Bone marrow (tissue), 2 donors: Measurements from ENCODE around the gene VCAM1.

ENCODE experiments used
- DNase-seq, 2 donors: peaks; one replicate each; lab custom pipeline; 2025; lab: John Stamatoyannopoulos, UW

The VCAM1 gene

DNA sequence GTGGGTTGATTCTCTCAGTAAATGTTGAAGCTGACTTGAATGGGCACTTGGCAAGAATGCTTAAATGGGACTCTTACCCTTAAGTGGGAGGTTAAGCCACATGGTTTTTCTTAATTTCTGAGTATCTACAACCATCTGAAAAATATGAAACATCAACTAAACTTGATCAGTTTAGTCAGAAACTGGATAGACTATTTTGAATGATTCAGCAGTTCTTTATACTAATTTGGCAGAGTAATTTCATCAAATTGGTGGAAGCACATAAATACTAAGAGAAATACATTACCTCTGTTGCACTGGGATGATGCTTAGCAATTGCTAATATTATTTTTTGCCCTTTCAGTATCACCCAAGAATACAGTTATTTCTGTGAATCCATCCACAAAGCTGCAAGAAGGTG is 4.7 kb downstream of the VCAM1 start:
- no peak for DNase-seq

DNA sequence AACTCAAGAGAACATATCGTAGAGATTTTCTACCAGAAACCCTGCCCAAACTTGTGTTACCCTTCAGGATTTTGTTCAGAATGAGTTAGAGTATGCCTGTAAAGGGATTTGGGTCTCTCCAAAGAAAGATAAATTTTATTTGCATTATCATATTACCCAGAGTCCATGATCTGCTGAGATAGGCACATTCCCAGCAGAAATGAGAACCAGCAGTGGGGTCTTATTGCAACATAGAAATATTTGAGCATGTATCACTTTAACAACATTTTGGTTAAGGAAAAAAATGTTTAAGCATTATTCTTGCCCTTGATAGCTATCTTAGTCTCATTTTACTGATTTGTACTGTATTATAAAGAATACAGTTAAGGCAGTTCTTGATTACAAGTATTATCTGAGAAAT is 10.6 kb downstream of the VCAM1 start:
- no peak for DNase-seq

DNA sequence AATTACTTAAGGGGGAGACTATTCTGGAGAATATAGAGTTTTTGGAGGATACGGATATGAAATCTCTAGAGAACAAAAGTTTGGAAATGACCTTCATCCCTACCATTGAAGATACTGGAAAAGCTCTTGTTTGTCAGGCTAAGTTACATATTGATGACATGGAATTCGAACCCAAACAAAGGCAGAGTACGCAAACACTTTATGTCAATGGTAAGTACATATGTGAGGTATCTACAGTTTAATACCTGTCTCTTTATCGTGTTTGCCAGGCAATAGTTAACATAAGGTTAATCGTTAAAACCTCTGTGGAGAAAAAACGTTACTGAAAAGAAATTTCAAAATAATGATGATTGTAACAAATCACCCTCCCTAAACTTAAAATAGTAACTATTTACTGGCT is 11.8 kb downstream of the VCAM1 start:
- no peak for DNase-seq

DNA sequence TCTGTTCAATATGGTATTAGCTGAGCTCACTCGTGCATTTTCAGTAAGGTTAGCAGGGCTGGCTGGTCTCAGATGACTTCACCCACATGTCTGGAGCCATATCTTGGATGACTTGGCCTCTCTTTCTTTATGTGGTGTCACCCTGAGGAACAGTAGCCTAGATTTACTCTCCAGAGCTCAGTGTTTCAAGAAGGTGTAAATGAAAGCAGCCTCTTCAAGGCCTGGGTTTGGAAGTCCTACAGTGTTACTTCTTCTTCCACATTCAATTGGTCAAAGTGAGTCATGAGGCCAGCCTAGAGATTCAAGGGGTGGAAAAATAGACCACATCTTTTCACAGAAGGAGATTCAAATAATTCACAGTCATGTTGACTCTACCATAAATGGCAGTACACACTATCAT is 12.2 kb downstream of the VCAM1 start:
- DNase-seq, result no peak

DNA sequence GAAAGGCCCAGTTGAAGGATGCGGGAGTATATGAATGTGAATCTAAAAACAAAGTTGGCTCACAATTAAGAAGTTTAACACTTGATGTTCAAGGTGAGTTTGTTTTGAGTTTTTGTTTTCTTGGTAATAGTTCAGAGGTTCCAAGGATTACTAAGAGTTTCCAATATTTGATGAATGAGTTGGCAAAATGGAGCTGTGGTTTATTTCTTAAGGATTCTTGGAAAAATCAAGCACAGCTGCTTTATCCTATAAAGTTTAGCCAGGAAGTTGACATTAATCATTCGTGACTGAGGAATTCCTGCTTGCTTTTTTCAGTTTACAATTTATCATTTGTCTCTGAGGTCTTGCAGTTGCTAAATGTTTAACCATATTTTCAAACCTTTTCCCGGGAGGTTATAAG is 15.1 kb downstream of the VCAM1 start:
- no peak for DNase-seq

DNA sequence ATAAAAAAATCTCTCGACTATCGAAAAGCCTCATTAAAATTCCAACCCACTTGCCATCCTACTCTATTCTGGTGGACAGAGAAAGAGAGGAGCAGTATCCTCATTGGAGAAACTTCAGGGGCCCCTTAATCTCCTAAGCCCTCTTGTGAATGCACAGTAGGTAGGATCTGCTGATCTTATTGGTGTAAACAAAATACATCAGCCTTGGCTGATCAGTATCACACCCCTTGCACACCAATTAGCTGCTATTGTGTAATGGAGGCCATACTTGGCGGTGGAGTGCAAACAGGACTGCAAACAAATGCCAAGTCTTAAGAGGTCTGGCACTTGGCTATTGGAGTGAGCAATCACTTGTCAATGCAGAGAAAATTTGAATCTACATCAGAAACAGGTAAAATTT is 15.7 kb downstream of the VCAM1 start:
- DNase-seq, result no peak

DNA sequence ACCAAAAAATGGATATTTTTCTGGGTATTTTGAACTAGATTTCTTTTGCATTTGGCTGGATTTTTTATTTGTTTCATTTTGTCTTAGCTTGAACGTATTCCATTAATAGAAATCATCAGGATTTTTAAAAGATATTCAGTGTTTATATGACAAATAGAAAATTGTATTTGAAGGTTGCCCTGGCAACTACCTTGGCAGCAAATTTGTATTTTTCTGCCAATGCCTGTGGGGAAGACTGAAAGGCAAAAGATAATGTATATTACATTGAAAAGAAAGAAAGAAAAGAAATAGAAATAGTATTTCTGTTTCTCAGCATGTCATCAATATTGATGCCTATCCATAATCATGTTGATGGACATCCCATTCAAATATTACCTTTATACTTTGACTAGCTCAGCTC is 16.8 kb downstream of the VCAM1 start:
- no peak for DNase-seq

DNA sequence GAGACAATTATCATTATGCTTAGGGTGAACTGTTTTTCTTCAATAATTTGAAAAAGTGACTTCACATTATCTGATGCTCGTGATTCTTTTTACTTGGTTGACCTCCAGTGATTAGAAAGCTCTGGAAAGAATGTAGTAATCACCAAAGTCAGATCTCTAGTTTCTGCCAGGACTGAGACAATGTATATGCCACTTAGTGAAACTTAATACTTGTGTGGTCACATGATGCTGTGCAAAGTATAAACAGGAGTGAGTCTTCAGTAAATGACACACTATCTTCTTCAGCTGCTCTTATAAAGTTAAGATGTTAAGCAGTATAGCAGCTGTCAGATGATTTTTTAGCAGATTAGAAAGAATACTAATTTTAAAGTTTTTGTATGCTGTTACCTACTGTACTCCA is 17.2 kb downstream of the VCAM1 start:
- no peak for DNase-seq

DNA sequence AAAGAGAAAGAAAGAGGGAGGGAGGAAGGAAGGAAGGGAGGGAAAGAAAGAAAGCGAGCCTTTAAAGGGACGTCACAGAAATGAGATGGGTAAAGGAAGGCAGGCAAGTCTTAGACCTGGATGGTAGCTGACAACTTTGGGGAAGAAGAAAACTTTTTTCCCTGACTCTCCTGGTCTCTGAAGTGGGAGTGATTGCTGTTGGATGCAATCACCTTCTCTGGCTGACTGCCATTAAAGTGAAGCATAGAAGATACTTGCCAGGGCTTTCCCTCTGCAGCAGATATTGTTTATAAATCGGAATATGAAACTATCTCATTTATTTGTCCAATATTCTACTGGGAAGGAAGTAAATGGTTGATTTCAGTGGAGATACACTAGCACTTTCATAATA is 27.0 kb downstream of the VCAM1 start:
- no peak for DNase-seq

DNA sequence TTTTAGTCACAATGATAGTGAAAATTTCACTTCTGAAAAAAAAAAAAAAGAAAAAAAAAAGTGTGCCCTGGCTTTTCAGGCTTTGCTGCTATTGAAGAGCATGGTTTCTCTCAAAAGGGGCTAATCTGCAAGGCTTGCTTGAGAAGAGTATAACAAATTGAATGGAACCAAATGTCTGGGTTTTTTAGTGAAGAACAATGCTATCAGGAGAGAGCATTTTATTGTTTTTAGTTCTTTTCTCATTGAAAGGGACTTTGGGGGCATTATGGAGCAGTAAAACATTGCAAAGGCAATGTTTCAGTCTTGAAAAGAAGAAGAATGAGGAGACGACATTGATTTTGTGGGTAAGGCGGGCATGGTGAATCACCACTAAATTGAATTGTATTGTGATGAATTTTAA is 28.2 kb downstream of the VCAM1 start:
- DNase-seq, result no peak

DNA sequence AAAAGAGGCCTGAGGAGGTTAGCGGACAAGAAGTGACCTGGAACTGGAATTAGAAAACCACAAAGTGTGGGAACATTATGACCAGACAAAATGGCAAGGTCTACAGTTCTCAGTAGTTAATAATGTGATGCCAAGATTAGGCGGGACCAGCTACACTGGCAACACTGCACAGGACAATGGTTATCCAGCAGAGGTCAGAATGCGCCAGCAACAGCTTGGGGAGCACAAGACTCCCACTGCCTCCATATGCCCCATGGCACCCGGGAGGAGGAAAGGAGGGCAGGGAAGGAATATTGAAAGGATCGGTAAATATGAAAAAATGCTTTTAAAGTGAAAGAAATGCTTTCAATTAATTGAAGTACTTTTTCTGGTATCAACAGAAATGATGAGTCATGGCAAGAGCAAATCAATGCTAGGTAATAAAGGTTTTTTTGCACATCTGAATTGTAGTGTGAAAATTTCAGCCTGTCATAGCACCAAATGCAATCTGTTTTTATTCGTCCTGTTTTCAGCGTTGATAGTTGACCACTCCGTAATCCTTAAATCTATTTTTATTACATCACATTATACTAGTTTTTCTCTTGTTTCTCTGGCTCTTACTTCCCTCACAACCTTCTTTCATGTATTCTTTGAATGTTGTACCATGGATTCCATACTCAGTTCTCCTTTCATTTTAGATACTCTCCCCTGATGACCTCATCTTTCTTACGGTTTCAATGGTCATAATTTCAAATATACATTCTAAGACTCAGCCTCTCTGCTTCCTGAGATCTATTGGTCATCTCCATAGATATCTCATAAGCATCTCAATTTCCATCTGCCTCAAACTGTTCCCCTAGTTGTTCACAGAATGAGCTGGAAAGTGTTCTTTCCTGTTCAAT is 30.7 kb downstream of the VCAM1 start:
- no peak for DNase-seq

DNA sequence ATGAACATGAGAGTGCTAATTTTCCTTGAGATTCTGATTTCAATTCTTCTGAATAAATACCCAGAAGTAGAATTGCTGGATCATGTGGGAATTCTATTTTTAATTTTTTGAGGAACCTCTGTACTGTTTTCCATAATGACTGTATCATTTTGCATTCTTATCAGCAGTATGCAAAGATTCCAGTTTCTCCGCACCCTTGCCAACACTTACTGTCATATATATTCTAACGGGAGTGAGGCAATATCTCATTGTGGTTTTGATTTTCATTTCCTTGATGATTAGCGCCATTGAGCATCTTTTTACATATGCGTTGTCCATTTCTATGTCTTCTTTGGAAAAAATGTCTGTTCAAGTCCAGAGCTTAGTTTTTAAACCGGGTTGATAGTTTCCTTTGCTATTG is 33.2 kb downstream of the VCAM1 start:
- no peak for DNase-seq

DNA sequence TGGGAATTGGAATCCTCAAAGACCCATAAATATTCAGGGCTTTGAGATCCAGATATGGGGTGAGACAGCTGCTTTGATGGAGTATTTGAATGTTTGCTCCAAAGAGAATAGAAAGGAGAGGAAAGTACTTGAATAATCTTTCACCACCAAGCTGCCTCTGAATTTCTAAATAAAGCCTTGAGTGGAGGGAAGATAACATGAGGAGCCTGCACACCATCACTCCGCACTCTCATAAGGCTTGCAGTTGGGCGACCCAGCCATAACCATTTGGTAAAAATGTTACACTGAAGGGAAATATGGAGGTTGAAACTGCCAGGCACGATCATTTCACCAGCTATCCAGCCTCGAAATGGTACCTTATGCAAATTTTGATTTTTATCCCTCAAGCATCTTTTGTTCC is 38.4 kb downstream of the VCAM1 start:
- DNase-seq, result no peak

DNA sequence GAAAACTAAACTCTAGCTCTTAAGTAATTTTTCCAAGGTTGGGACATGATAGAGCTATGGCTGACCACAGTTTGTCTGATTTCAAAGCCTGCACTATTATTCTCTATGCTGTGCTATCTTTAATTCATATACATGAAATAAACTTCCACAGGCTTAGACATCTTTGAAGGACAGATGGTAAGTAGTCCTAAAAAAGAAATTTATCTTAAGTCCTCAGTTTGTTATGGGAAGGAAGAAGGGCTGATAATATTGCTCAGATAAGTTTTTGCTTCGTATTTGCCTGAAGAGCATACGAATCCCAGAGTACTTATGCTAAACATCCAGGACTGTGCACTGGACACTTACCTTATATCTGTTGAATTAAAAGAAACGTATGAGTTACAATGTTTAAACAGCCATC is 39.6 kb downstream of the VCAM1 start:
- no peak for DNase-seq

DNA sequence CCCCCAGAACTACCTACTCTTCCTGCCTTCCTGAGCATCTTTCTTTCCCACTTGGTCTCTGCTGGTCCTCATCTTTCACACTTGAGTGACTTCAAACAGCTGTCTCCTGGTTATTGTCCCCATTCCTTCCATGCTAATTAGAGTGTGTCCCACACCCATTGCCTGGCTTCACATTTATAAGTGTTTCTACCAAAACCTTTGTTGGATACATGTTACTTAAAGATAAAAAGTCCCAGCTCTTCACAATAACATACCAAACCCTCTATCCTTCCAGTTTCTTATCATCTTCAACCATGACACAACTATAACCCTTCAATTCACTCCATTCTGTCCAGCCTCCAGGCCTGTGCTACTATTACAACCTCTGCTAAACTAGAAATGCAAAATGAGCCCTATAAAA is 41.0 kb downstream of the VCAM1 start:
- no peak for DNase-seq

DNA sequence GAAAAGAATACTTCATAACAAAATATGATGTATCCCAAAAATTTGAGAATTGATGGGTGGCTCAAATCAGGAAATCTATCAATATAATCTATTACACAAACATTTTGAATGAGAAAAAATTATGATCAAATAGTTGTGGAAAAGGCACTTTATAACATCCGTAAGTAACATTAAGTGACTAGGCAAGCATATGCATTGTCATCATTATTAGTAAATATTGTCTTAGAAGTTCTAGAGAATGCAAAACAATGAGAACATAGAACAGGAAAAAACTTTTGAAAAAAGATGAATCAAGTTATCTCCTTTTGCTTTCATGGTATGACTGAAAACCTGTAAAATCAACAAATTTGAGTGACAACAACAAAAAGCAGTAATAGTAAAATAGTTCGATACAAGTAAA is 42.9 kb downstream of the VCAM1 start:
- DNase-seq, result no peak

DNA sequence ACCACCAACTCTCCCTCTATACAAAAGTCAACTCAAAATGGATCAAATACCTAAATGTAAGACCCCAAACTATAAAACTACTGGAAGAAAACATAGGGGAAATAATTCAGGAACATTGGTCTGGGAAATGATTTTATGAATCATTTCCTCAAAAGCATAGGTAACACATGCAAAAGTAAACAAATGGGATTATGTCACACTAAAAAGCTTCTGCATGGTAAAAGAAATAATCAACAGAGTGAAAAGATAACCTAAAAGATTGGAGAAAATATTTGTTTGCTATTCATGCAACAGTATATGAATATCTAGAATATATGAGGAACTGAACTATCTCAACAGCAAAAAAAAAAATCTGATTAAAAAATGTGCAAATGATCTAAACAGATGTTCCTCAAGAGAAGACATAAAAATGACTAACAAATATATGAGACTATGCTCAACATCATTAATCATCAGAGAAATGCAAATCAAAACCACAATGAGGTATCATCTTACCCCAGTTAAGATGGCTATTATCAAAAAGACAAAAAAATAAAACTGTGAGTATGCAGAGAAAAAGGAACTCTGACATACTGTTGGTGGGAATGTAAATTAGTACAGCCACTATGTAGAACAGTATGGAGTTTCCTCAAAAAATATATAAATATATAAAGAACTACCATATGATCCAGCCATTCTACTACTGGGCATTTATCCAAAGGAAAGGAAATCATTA is 47.8 kb downstream of the VCAM1 start:
- DNase-seq, result no peak

DNA sequence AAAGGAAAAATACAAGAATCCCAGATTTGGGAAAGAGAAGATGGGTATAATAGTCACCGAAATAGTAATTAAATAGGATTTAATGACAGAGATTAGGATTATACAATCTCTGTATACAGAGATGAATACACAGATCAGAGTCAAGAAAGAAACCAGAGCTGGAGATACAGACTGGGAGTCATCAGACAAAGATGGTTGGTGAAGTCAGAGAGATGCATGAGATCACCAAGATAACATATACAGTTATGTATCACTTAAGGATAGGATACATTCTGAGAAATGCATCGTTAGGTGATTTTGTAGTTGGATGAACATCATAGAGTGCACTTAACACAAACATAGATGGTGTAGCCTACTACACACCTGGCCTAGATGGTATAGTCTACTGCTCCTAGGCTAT is 49.8 kb downstream of the VCAM1 start:
- DNase-seq, result no peak

DNA sequence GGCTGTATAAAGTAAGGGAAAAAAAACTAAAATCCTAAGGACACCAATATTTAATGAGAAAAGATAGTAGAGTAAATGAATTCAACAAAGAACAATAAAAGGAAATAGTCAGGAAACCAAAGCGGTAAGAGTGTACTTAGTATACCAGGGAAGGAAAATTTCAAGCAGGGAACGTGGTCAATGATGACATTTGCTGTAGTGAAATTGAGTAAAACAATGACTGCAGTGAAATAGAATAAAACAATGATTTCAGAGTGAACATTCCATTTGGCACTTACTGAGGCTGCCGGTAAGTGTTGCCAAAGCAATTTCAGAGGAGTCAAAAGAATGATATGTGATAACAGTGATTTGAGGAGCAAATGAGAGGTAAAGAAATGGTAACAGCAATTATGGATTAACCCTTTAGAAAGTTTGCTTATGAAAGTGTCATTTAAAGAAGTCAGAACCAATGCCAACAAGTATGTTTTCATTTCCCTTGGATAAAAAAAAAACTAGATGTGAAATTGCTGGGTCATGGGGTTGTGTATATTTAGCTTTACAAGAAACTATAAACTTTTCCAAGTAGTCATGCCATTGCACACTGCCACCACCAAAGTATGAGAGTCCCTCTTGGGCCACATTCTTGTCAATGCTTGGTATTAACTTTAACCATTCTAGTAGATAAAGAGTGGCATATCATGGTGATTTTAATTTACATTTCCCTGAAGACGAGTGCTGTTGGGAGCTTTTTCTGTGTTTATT is 50.5 kb downstream of the VCAM1 start:
- no peak for DNase-seq

DNA sequence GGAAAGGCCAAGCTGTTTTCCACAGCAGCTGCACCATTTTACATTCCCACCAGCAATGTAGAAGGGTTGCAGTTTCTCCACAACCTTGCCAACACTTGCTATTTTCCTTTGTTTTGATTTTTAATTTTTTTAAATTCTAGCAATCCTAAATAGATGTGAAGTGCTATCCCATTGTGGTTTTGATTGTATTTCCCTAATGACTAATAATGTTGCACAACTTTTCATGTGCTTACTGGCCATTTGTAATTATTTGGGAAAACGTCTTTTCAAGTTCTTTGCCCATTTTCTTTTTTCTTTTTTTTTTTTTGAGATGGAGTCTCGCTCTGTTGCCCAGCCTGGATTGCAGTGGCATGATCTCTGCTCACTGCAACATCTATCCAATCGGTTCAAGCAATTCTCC is 53.9 kb downstream of the VCAM1 start:
- no peak for DNase-seq

DNA sequence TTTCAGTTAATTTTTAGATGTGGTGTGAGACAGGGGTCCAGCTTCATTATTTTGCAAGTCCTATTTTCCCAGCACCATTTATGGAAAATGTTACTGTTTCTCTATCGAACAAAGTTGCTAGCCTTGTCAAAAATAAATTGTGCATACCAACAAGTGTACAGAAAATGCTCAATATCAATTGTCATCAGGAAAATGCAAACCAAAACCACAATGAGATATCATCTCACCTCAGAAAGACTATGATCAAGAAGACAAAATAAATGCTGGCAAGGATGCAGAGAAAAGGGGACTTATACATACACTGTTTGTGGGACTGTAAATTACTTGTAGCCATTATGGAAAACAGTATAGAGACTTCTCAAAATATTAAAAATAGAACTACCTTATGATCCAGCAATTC is 54.8 kb downstream of the VCAM1 start:
- DNase-seq, result no peak

DNA sequence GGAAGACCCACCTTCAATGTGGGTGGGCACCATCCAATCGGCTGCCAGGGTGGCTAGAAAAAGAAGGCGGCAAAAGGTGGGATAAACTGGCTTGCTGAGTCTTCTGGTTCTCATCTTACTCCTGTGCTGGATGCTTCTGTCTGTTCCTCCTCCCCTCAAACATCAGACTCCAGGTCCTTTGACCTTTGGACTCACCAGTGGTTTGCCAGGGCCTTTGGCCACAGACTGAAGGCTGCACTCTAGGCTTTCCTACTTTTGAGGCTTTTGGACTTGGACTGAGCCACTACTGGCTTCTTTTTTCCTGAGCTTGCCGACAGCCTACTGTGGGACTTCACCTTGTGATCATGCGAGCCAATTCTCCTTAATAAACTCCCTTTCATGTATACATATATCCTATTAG is 55.9 kb downstream of the VCAM1 start:
- no peak for DNase-seq

DNA sequence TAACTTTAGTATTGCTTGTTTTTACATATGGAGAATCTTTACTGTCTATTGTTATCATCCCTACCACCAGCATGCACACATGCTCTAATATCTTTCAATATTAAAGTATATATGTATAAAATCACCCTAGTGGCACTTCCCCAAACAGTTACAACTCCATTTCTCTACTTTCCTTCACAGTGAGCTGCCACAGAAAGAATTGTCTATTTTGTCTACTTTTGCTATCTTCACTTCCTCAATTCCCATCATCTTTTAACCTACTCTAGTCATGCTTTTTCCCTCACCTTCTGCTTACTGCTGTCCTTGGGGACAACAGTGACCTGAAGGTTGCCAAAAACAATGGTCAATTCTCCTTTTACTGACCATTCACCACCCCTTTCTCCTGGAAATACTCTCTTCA is 59.2 kb downstream of the VCAM1 start:
- no peak for DNase-seq
